ENCODE measurements around the gene PLA2G2C. TPM values are rescaled to one million over a fixed set of nuclear protein-coding genes. Genes with fewer than 3 reads are reported as not detected.
A peak's percentile ranks its signal among the peaks of the same experiment; 100 is the strongest.

Gene PLA2G2C
- total RNA-seq, 1 donor from 2014 or later, result not detected

DNA sequence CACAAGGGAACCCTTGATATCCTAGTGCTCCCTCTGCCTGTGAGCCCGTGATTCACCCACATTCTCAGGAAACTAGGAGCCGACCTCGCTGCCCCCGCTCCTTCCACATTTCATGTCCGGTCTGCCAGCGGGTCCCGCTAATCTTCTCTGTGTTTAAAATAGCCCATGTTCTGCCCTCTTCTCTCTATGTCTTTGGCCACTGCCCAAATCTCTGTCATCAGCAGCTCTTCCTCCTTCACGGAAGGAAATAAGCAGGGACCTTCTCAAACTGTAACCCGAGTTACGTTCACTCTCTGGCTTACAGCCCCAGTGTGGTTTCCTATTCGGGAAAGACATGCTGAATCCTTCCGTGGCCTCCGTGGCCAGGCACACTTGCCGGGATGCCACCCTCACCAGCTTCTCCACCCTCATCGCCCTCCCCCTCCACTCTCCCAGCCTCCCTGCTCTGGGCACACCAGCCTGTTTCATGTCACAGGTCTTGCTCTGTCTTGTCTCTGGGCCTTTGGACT is 21.6 kb downstream of the PLA2G2C start:
- DNase-seq (ENCODE audit: low spot score in 2 of 2), result no peak

DNA sequence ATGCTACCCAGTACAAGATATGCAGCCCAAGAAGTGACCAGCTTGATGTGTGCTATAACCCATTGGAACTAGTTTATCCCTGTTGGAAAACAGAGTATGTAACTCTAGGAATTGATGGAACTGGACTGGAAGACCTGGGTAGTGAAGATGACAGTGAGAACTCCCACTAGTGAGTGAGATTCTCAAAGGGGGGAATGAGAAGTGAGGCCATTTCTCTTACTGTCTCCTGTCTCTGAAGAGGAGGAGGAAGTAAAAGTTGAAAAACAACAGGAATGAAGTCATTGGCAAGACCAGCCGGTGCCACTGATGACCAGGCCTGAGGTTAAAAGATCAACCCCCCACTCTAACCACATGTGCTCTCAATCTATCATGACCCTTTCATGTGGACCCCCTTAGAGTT is 26.3 kb downstream of the PLA2G2C start:
- FAIRE-seq (no peak), DNase-seq (ENCODE audit: low spot score in 2 of 2) (no peak)

More for the DNA sequence above, 21.6 kb downstream of the PLA2G2C start:
- no peak for FAIRE-seq

GRCh38 chr1:20158358-20159070 is 27.8 kb downstream of the PLA2G2C start:
- no peak for FAIRE-seq
- DNase-seq (ENCODE audit: low spot score in 2 of 2), result no peak

DNA sequence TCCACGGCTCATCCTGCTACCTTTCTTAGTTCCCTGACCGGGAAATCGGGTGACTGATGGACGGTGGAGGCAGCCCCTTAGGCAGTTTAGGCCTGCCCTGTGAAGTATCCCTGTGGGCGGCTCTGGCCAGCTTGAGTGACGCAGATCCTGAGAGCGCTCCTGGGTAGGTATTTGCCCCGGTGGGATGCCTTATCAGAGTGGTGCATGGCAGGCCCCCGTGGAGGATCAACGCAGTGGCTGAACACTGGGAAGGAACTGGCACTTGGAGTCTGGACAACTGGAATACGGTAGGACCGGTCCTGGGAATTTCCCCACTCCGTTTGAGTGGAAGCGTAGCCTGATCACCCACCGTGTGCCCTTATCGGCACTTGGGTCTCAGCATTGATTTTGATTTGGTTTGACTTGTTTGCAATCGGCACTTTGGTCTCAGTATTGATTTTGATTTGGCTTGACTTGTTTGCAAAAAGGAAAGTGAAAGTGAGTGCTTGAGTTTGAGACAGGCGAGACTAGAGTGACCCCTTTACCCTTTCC is 32.0 kb downstream of the PLA2G2C start:
- FAIRE-seq, result no peak
- no peak for DNase-seq (ENCODE audit: low spot score in 2 of 2)

DNA sequence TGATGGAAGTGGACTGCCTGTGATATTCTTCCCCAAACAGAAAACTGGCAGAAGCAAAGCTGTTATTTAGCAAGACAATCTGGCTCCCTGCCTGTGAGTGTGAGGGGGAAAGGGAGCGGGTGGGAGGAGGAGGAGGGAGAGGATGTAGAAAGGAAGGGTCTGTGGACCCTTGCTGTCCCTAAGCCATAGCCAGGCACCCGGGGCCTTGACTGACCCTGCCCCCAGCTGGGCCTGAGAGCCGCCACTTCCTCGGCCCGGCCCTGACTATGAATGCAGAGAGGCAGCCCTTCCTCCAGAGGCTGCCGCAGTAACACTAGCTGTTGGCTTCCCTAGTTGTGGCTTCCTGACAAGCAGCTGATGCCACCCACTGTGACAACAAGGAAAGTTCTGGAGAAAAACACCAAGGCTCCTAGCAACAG is 33.3 kb downstream of the PLA2G2C start:
- FAIRE-seq, result no peak
- DNase-seq (ENCODE audit: low spot score in 2 of 2), result peak; percentile 44 to 51

- FAIRE-seq, result no peak
- no peak for DNase-seq (ENCODE audit: low spot score in 2 of 2)
These were observed 33.8 kb downstream of the PLA2G2C start for GRCh38 chr1:20152599-20152930.

DNA sequence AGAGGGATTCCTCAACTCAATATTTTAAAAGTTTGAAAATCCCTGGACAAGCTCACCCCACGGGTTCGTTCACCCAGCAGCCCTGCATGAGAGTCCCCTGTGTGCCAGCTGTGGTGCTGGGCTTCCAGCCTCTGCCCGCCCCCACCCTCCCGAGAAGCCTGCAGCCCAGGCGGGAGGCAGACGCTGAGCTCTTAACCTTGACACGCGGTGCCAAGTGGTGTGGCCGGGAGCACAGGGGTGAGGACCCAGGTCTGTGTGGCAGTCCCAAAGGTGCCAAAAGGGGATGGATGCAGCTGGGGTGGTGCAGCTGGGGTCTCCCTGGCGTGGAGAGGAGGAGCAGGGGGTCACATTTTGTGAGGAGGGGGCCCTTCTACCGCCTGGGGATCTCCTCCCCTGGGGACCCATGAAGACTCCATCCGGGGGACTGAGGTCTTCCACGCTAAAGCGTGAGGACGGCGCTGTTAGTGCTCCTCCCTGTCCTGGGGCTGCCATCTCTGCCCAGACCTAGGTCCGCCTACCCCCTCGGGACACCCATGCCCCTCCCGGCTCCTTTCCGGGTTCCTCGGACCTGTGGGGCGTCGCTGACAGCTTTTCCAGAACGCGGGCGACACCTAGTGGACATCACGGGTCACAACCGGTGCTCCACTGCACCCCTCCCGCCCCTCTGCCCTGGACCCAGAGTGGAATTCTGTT is 34.3 kb downstream of the PLA2G2C start:
- DNase-seq (ENCODE audit: low spot score in 2 of 2) (peak; percentile 61 to 86), FAIRE-seq (no peak)

DNA sequence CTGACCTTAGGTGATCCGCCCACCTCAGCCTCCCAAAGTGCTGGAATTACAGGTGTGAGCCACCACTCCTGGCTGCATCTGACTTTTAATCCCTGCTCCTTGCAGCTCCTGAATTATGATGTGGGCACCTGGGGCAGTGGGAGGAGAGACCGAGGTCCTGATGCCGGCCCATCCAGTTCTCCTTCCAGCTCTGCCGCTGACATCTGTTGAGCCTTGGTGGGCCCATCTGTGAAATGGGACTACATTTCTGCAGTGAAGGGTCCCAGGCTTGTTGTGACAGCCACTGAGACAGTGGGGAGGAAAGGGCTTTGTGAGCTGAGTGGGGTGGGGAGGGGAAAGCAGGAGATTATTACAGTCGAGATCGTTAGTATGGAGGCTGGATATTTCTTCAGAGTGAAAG is 35.3 kb downstream of the PLA2G2C start:
- FAIRE-seq, result no peak
- no peak for DNase-seq (ENCODE audit: low spot score in 2 of 2)

DNA sequence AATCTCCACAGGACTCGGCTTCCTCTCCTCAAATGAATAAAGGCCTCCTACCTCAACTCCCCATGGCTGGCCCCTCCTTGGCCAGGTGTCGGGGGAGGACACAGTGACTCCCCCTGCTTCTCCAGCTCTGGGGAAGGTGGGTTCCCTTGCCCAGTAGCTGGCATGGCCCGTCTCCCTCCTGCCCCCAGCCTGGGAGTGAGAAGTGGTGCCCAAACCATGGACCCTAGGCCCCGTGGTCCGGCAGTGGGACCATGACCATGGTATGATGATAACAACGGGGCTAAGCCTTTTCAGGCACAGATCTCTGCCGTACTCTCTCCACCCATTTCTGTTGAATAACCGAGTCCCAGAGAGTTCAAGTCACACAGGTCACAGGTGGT is 36.0 kb downstream of the PLA2G2C start:
- FAIRE-seq, result no peak
- no peak for DNase-seq (ENCODE audit: low spot score in 2 of 2)

GRCh38 chr1:20149601-20150325 is 36.6 kb downstream of the PLA2G2C start:
- no peak for DNase-seq (ENCODE audit: low spot score in 2 of 2)
- no peak for FAIRE-seq

GRCh38 chr1:20148571-20149500 is 37.5 kb downstream of the PLA2G2C start:
- DNase-seq (ENCODE audit: low spot score in 2 of 2) (no peak), FAIRE-seq (no peak)

- FAIRE-seq (no peak), DNase-seq (ENCODE audit: low spot score in 2 of 2) (no peak)
These were observed 38.3 kb downstream of the PLA2G2C start for GRCh38 chr1:20147846-20148570.

GRCh38 chr1:20143734-20144565 is 42.4 kb downstream of the PLA2G2C start:
- FAIRE-seq, result no peak

GRCh38 chr1:20143318-20143717 is 43.0 kb downstream of the PLA2G2C start:
- no peak for DNase-seq (ENCODE audit: low spot score in 2 of 2)
- FAIRE-seq, result no peak

More at GRCh38 chr1:20143734-20144565, 42.4 kb downstream of the PLA2G2C start:
- no peak for DNase-seq (ENCODE audit: low spot score in 2 of 2)

- DNase-seq (ENCODE audit: low spot score in 2 of 2) (no peak), FAIRE-seq (no peak)
These were observed 44.2 kb downstream of the PLA2G2C start for GRCh38 chr1:20142001-20142710.

- DNase-seq (ENCODE audit: low spot score in 2 of 2) (no peak), FAIRE-seq (no peak)
These were observed 44.9 kb downstream of the PLA2G2C start for GRCh38 chr1:20141466-20141865.

GRCh38 chr1:20141001-20141400 is 45.3 kb downstream of the PLA2G2C start:
- DNase-seq (ENCODE audit: low spot score in 2 of 2) (no peak), FAIRE-seq (no peak)
